ENCODE data around the gene GNB5.

The GNB5 gene

GRCh38 chr15:52137432-52138357, 53.5 kb downstream of the GNB5 start:
- Histone ChIP-seq H3F3A (ENCODE audit: control insufficient read depth, insufficient read depth) (peaks cover 8% of the 10 kb centered on the region; the same call in 1 of the 2 replicates), H3K36me3 (ENCODE audit: control insufficient read depth, low read length) (peaks cover 57% of the 10 kb centered on the region), H3K9me2 (replicated peaks; ENCODE audit: control insufficient read depth, low read length) (no peaks in the 10 kb centered on the region), H3K4me3 (ENCODE audit: low read length) (no peak overlapping the region), H3K4me2 (ENCODE audit: low read length) (no peak overlapping the region), H3K79me2 (ENCODE audit: control insufficient read depth, low read length) (no peaks in the 10 kb centered on the region), H4K20me1 (ENCODE audit: control insufficient read depth, insufficient read depth, low read depth, low read length) (no peaks in the 10 kb centered on the region), H3K4me1 (ENCODE audit: control insufficient read depth, low read length) (no peaks in the 10 kb centered on the region), H3K27me3 (ENCODE audit: control insufficient read depth, low read length) (no peaks in the 10 kb centered on the region), H3K9me3 (ENCODE audit: control insufficient read depth, insufficient read depth, low read length) (no peaks in the 10 kb centered on the region), H3K27ac (ENCODE audit: low read depth, low read length) (no peak overlapping the region)
- TF ChIP-seq EZH2phosphoT487 (IDR thresholded peaks at IDR 0.05; ENCODE audit: borderline replicate concordance, low read length) (no peak), CTCF (IDR thresholded peaks at IDR 0.05; ENCODE audit: low read depth, low read length, poor library complexity, severe bottlenecking) (no peak)

- no peaks in the 10 kb centered on the region for H3K9me2 ChIP-seq (replicated peaks; ENCODE audit: control insufficient read depth, low read length)
These were observed 54.7 kb downstream of the GNB5 start for GRCh38 chr15:52136442-52136980.

GRCh38 chr15:52134502-52135144, 56.6 kb downstream of the GNB5 start:
- no peaks in the 10 kb centered on the region for H3F3A ChIP-seq (ENCODE audit: control insufficient read depth, insufficient read depth)
- no peak for TF ChIP-seq EZH2phosphoT487 (IDR thresholded peaks at IDR 0.05; ENCODE audit: borderline replicate concordance, low read length)
- no peak for TF ChIP-seq CTCF (IDR thresholded peaks at IDR 0.05; ENCODE audit: low read depth, low read length, poor library complexity, severe bottlenecking)
- H3K79me2 ChIP-seq (ENCODE audit: control insufficient read depth, low read length) = no peaks in the 10 kb centered on the region
- H3K4me2 ChIP-seq (ENCODE audit: low read length) = no peak overlapping the region
- H3K27me3 ChIP-seq (ENCODE audit: control insufficient read depth, low read length) = no peaks in the 10 kb centered on the region
- H3K27ac ChIP-seq (ENCODE audit: low read depth, low read length) = no peak overlapping the region
- no peaks in the 10 kb centered on the region for H3K9me2 ChIP-seq (replicated peaks; ENCODE audit: control insufficient read depth, low read length)
- peaks cover 54% of the 10 kb centered on the region for H3K36me3 ChIP-seq (ENCODE audit: control insufficient read depth, low read length)
- H3K4me1 ChIP-seq (ENCODE audit: control insufficient read depth, low read length) = no peaks in the 10 kb centered on the region
- no peak overlapping the region for H3K4me3 ChIP-seq (ENCODE audit: low read length)
- H4K20me1 ChIP-seq (ENCODE audit: control insufficient read depth, insufficient read depth, low read depth, low read length) = no peaks in the 10 kb centered on the region
- H3K9me3 ChIP-seq (ENCODE audit: control insufficient read depth, insufficient read depth, low read length) = no peaks in the 10 kb centered on the region

More at GRCh38 chr15:52136442-52136980, 54.7 kb downstream of the GNB5 start:
- no peak overlapping the region for H3K4me3 ChIP-seq (ENCODE audit: low read length)
- H3K79me2 ChIP-seq (ENCODE audit: control insufficient read depth, low read length) = no peaks in the 10 kb centered on the region
- H4K20me1 ChIP-seq (ENCODE audit: control insufficient read depth, insufficient read depth, low read depth, low read length) = no peaks in the 10 kb centered on the region
- peaks cover 5% of the 10 kb centered on the region; the same call in 1 of the 2 replicates for H3F3A ChIP-seq (ENCODE audit: control insufficient read depth, insufficient read depth)
- no peaks in the 10 kb centered on the region for H3K27me3 ChIP-seq (ENCODE audit: control insufficient read depth, low read length)
- H3K36me3 ChIP-seq (ENCODE audit: control insufficient read depth, low read length) = peaks cover 59% of the 10 kb centered on the region
- no peak overlapping the region for H3K27ac ChIP-seq (ENCODE audit: low read depth, low read length)
- TF ChIP-seq EZH2phosphoT487 (IDR thresholded peaks at IDR 0.05; ENCODE audit: borderline replicate concordance, low read length) (no peak), CTCF (IDR thresholded peaks at IDR 0.05; ENCODE audit: low read depth, low read length, poor library complexity, severe bottlenecking) (no peak)
- H3K4me2 ChIP-seq (ENCODE audit: low read length) = no peak overlapping the region
- no peaks in the 10 kb centered on the region for H3K9me3 ChIP-seq (ENCODE audit: control insufficient read depth, insufficient read depth, low read length)
- no peaks in the 10 kb centered on the region for H3K4me1 ChIP-seq (ENCODE audit: control insufficient read depth, low read length)
